ENCODE results near the gene LRSAM1.

DNA sequence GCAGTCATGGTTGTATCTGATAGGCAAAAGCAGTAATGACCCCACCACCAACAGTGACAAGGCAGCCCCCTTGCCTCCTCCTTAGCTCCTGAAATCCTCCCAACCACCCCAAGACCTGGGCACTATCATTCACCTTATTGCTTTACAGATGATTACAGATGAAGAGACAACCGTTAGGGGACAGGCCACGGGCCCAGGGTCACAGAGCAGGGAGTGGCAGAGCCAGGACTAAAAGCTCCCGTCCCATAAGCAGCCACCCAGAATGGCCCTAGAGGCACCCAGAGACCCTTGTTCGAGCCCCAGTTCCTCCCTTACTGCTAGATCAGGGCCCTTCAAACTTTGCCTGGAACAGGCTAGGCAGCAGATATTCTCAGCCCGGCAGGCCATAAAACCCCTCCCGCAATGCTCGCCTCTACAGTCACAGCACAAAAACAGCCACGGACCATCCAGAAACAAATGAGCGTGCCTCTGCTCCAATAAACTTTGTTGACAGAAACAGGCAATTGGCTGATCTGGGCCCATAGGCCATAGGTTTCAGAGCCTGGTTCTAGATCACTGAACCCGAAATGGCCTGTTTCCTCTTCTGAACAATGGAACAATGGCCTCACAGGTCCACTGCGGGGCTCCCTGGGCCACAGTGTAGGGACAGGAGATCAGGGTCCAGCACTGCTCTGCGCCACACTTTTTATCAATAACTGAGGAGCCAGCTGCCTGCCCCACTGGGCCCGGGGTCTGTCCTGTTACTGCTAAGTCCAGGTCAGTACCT lies 67.0 kb downstream of the LRSAM1 start:
- no peak for TF ChIP-seq SP1 (CRISPR knock-in tag; IDR thresholded peaks at IDR 0.05)
- TF ChIP-seq MEF2A (IDR thresholded peaks at IDR 0.05; ENCODE audit: control insufficient read depth, low read depth, low read length), result no peak
- no peak for TF ChIP-seq GTF2F1 (IDR thresholded peaks at IDR 0.05; ENCODE audit: low read depth, low read length)
- no peak for TF ChIP-seq SMAD3 (CRISPR knock-in tag; conservative IDR thresholded peaks at IDR 0.05)
- TF ChIP-seq ZBTB7A (IDR thresholded peaks at IDR 0.05; ENCODE audit: borderline replicate concordance, control insufficient read depth, low read depth, low read length), result no peak

Data from K562 (cell line).